ENCODE results near the gene RABL3. TPM values are rescaled to one million over a fixed set of nuclear protein-coding genes. Genes with fewer than 3 reads are reported as not detected.

The RABL3 gene
- total and polyA plus RNA-seq, 2 of the 13 experiments (the other 11 are each of a cell fraction or from before 2014, with no cell fraction given) = 4.8 to 31.9 TPM

DNA sequence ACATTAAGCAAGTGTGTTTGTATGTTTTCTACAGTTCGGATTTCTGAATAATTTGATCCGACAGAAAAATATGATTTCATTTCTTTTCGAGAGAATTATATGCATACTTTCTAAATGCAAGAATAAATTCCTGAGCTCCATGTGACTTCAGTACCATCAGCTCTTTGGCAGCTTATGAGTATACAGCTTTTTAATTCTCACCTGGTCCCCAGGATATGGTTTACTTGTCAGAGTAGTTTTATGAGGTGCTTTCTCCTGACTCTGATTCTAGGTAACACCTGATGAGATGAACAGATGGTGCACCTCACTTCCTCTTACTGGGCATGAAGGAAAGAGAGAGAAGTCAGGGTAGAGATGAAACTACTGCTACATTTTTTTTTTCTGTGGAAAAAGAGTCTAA, 63.3 kb downstream of the RABL3 start (continued):
- TF ChIP-seq AFF4 (CRISPR knock-in tag; IDR thresholded peaks at IDR 0.05) = peak; percentile 14; the same call in 1 of the 2 replicates

DNA sequence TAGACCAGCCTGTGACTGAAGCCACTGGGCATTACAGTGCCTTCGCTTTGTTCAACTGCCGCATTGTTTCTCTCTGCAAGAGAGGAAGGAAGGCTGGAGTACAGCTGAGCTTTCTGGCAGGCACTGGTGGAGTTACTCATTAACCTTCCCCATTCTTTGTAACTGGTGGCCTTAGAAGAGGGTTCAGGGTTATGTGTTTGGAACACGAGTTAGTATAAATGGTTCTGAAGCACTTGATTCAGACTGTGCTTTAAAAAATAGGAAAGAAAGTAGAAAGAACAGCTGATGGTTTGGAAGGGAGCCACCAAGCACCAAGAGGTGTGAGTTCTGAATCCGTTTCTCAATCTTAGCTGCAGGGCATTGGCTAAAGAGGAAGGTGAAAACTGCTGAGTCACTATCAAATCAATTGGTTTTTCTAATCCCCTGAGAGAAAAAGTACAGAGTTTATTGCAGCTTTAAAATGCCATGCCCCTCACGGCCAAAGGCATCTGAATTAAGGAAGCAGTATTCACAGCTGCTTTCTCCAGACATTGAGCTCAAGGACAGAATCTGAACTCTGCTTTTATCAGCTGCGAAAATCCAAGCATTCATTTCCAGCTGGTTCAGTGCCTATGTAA, 63.9 kb downstream of the RABL3 start:
- TSS peak; percentile 73 for BruUV-seq (replicated peaks)
- peak; percentile 85 for ATAC-seq
- TF ChIP-seq ATAD3A (CRISPR knock-in tag; IDR thresholded peaks at IDR 0.05) = no peak
- TF ChIP-seq TOPORS (CRISPR knock-in tag; IDR thresholded peaks at IDR 0.05) = no peak
- TF ChIP-seq NFE2 (CRISPR knock-in tag; IDR thresholded peaks at IDR 0.05) = peak; percentile 86
- no peak for TF ChIP-seq ATRX (CRISPR knock-in tag; IDR thresholded peaks at IDR 0.05; ENCODE audit: borderline replicate concordance)
- TF ChIP-seq, protein P1, sequence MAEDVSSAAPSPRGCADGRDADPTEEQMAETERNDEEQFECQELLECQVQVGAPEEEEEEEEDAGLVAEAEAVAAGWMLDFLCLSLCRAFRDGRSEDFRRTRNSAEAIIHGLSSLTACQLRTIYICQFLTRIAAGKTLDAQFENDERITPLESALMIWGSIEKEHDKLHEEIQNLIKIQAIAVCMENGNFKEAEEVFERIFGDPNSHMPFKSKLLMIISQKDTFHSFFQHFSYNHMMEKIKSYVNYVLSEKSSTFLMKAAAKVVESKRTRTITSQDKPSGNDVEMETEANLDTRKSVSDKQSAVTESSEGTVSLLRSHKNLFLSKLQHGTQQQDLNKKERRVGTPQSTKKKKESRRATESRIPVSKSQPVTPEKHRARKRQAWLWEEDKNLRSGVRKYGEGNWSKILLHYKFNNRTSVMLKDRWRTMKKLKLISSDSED (CRISPR knock-in tag; IDR thresholded peaks at IDR 0.05) = no peak
- TF ChIP-seq, protein P2, sequence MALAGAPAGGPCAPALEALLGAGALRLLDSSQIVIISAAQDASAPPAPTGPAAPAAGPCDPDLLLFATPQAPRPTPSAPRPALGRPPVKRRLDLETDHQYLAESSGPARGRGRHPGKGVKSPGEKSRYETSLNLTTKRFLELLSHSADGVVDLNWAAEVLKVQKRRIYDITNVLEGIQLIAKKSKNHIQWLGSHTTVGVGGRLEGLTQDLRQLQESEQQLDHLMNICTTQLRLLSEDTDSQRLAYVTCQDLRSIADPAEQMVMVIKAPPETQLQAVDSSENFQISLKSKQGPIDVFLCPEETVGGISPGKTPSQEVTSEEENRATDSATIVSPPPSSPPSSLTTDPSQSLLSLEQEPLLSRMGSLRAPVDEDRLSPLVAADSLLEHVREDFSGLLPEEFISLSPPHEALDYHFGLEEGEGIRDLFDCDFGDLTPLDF (CRISPR knock-in tag; IDR thresholded peaks at IDR 0.05) = no peak
- TF ChIP-seq, protein P3, sequence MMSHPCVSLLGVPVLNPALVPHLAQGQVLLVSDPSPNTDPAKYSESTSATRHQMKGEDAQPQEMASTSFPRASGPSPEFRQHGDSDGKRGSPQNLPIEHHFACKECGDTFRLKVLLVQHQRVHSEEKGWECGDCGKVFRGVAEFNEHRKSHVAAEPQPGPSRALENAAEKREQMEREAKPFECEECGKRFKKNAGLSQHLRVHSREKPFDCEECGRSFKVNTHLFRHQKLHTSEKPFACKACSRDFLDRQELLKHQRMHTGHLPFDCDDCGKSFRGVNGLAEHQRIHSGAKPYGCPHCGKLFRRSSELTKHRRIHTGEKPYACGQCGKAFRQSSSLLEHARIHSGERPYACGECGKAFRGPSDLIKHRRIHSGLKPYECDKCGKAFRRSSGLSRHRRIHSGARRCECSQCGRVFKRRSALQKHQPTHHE (CRISPR knock-in tag; IDR thresholded peaks at IDR 0.05; ENCODE audit: borderline replicate concordance) = no peak; the same call in 1 of the 2 replicates
- no peak for TF ChIP-seq MZF1 (CRISPR knock-in tag; IDR thresholded peaks at IDR 0.05; ENCODE audit: borderline replicate concordance)
- TF ChIP-seq ZNF232 (CRISPR knock-in tag; IDR thresholded peaks at IDR 0.05; ENCODE audit: borderline replicate concordance) = 0 out of 2 replicates have a peak, but pooled peaks have one; percentile 42
- TF ChIP-seq LBX2 (CRISPR knock-in tag; IDR thresholded peaks at IDR 0.05; ENCODE audit: borderline replicate concordance) = no peak
- no peak for TF ChIP-seq ZNF234 (CRISPR knock-in tag; conservative IDR thresholded peaks at IDR 0.05)
- TF ChIP-seq HMGA1 (CRISPR knock-in tag; conservative IDR thresholded peaks at IDR 0.05) = no peak
- TF ChIP-seq CC2D1A (CRISPR knock-in tag; IDR thresholded peaks at IDR 0.05) = no peak

More for the DNA sequence above, 63.9 kb downstream of the RABL3 start:
- Histone ChIP-seq H3K9me3 (ENCODE audit: low read length) (no peaks in the 10 kb centered on the region), H3K4me2 (ENCODE audit: low read depth, low read length) (peak overlapping the region; percentile 94), H2AFZ (ENCODE audit: low read length) (no peak overlapping the region), H3K27me3 (ENCODE audit: control insufficient read depth in 1 of 2, insufficient read depth in 2 of 2, low read length in 2 of 2) (no peaks in the 10 kb centered on the region; a peak in 1 of 5 replicates), H3K9ac (ENCODE audit: insufficient read depth, low read depth, low read length) (peak overlapping the region; percentile 100), H4K20me1 (ENCODE audit: insufficient read depth, low read length) (peaks cover 42% of the 10 kb centered on the region), H3K4me1 (ENCODE audit: insufficient read depth, low read length) (peaks cover 54% of the 10 kb centered on the region), H3K79me2 (ENCODE audit: insufficient read depth, low read length) (peaks cover 83% of the 10 kb centered on the region), H3K4me3 (replicated peaks in 1 of 3; ENCODE audit: insufficient read depth in 1 of 3, low read depth in 2 of 3, low read length in 3 of 3) (peak overlapping the region; percentile 82 to 90 (median 82); a peak in 5 of 6 replicates), H3K36me3 (replicated peaks in 1 of 2; ENCODE audit: control insufficient read depth in 1 of 2, insufficient read depth in 2 of 2, low read length in 2 of 2) (peaks cover 10 to 32% of the 10 kb centered on the region in 2 experiments), H3K27ac (ENCODE audit: extremely low read length, insufficient read depth, low read length) (peak overlapping the region; percentile 99)
- FAIRE-seq (peak; percentile 94), DNase-seq (ENCODE audit: low spot score) (peak; percentile 96)
- intact Hi-C loops (cut with micrococcal nuclease; ENCODE audit: unreplicated experiment) (loop anchor here (1.0 to 2.0 kb wide), 3 partner anchors 14 to 118 kb away; partner anchors contain the start of genes GTF2E1 and RABL3), in situ Hi-C loops (cut with HindIII; ENCODE audit: extremely low pct_ligation_motif_present, low pct_unique_long_range_greater_than_20kb) (loop anchor here (5.0 kb wide), 1 partner anchor 64 kb away; the partner anchor contains the start of genes GTF2E1 and RABL3)
- CTCF ChIA-PET (ENCODE audit: low intra/inter-chr PET ratio, low total read pairs) = no interaction called here
- POLR2A ChIA-PET = interaction anchor here (0.7 to 2.6 kb wide), 12 partner anchors 10 to 583 kb away, joined by 3 to 18 read pairs (median 4); partner anchors contain the start of genes GTF2E1, NDUFB4 and RABL3
- 2% methylated on average over 6 of the region's 6 CpGs for WGBS (ENCODE audit: low lambda C conversion rate)

Measured in HepG2 (cell line).